K562 (cell line): ENCODE measurements around the gene NLGN3. TPM values are rescaled to one million over a fixed set of nuclear protein-coding genes. Genes with fewer than 3 reads are reported as not detected.

Experiments used
- CBFA2T3 ChIP-seq: fragments of 450-650 bp; IDR thresholded peaks from 2 replicates; pipeline ENCODE4 v1.6.1; 2017
- CBX5 ChIP-seq: IDR thresholded peaks from 2 replicates; pipeline ENCODE4 v1.6.1; 2014; ENCODE audit warnings: low read depth, borderline replicate concordance
- GABPB1 ChIP-seq: sonication (generic); formaldehyde crosslinking; IDR thresholded peaks from 2 replicates; pipeline ENCODE4 v1.8.0; 2022; ENCODE audit warnings: mild to moderate bottlenecking, missing genetic modification reagents
- GTF2E2 ChIP-seq: fragments of 200-800 bp; sonication (Bioruptor generic); IDR thresholded peaks from 2 replicates; pipeline ENCODE4 v1.6.1; 2016; ENCODE audit warnings: missing genetic modification characterization, missing compliant biosample characterization
- KLF16 ChIP-seq: IDR thresholded peaks from 2 replicates; pipeline ENCODE4 v1.6.1; 2016; ENCODE audit warnings: antibody characterized with exemption
- ZNF23 ChIP-seq: fragments of 250-450 bp; sonication (Bioruptor Pico); IDR thresholded peaks from 2 replicates; pipeline ENCODE4 v1.4.0; 2020; ENCODE audit warnings: mild to moderate bottlenecking
- ZNF253 ChIP-seq: fragments of 250-450 bp; sonication (Bioruptor Pico); conservative IDR thresholded peaks from 2 replicates; pipeline ENCODE4 v1.6.1; 2021; ENCODE audit warnings: mild to moderate bottlenecking
- ZNF77 ChIP-seq: fragments of 250-450 bp; sonication (Bioruptor Pico); IDR thresholded peaks from 2 replicates; pipeline ENCODE4 v1.5.0; 2020
- polyA plus RNA-seq, 8 experiments: library from polyadenylated mRNA; depleted of rRNA in 4 of 8; stranded (reverse) in 5 of 8; unstranded in 3 of 8; fragments of >200 nt; fragmentation: Nextera tagmentation in 2 of 8; fragmentation: Illumina TruSeq in 1 of 8; extraction: Ambion mirVana in 2 of 8; extraction: Trizol in 1 of 8; gene quantifications; 2 replicates each; pipeline versions ENCODE4 v1.2.1 to v1.2.3, GENCODE V29; 2011 to 2014; ENCODE audit warnings: inconsistent platforms in 1 of 8, missing spikeins in 1 of 8
- total RNA-seq, 7 experiments: library from RNA; depleted of rRNA in 6 of 7; stranded (reverse); fragments of >200 nt in 6 of 7; fragmentation: Illumina TruSeq in 2 of 7; extraction: Trizol in 2 of 7; gene quantifications; 2 replicates each; pipeline versions ENCODE4 v1.2.1 to v1.2.3, GENCODE V29; 2011 to 2021; ENCODE audit warnings: low replicate concordance in 1 of 7
- TF ChIP-seq, protein P1 (sequence below): fragments of 200-600 bp; sonication (generic); IDR thresholded peaks from one replicate; pipeline ENCODE4 v1.6.1; 2012; ENCODE audit warnings: mild to moderate bottlenecking, low read depth, low read length, inconsistent platforms
- TF ChIP-seq, protein P2 (sequence below): sonication (generic); IDR thresholded peaks from 2 replicates; pipeline ENCODE4 v1.6.1; 2016
- TF ChIP-seq, protein P3 (sequence below), 2 experiments: IDR thresholded peaks; 2 replicates each; pipeline ENCODE4 v1.6.1; 2012; ENCODE audit warnings: improper control_type of control experiment in 2 of 2, low read depth in 2 of 2, low read length in 2 of 2, borderline replicate concordance in 1 of 2
- TF ChIP-seq, protein P4 (sequence below): IDR thresholded peaks from 2 replicates; pipeline ENCODE4 v1.6.1; 2016; ENCODE audit warnings: missing genetic modification characterization, missing compliant biosample characterization

NLGN3 gene
- total and polyA plus RNA-seq, 9 of the 15 experiments (the other 6 are each of a cell fraction or from before 2014, with no cell fraction given) = 0.03 to 0.86 (median 0.25) TPM

DNA sequence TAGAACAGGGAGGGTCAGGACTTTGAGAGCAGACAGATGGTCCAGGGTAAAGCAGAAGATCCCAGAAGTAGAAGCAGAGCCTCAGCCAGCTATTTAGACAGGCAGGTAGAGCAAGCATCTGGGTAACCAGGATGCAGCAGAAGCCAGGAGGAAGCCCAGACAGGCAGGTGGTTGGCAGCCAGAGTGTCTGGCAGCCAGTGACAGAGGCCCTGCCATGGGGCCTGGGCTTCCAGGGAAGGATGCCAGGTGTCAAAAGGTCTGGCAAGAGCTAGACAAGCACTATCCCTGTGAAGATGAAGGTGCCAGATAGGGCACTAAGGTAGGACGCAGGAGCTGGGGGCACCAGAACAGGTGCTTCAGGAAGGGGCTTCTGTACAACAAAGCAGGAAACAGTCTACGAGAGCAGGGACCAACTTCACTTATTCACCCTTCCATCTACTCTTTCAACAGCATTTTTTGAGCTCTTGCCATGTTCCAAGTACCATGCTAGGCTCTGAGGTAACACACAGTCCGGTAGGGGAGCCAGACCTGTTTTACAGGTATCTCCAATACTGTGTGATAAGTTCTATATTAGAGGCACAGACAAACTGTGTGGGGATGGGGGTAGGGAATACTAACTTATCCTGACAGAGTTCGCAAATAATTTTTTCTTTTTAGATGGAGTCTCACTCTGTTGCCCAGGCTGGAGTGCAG is 40.3 kb downstream of the NLGN3 start (continued):
- TF ChIP-seq, protein P1, sequence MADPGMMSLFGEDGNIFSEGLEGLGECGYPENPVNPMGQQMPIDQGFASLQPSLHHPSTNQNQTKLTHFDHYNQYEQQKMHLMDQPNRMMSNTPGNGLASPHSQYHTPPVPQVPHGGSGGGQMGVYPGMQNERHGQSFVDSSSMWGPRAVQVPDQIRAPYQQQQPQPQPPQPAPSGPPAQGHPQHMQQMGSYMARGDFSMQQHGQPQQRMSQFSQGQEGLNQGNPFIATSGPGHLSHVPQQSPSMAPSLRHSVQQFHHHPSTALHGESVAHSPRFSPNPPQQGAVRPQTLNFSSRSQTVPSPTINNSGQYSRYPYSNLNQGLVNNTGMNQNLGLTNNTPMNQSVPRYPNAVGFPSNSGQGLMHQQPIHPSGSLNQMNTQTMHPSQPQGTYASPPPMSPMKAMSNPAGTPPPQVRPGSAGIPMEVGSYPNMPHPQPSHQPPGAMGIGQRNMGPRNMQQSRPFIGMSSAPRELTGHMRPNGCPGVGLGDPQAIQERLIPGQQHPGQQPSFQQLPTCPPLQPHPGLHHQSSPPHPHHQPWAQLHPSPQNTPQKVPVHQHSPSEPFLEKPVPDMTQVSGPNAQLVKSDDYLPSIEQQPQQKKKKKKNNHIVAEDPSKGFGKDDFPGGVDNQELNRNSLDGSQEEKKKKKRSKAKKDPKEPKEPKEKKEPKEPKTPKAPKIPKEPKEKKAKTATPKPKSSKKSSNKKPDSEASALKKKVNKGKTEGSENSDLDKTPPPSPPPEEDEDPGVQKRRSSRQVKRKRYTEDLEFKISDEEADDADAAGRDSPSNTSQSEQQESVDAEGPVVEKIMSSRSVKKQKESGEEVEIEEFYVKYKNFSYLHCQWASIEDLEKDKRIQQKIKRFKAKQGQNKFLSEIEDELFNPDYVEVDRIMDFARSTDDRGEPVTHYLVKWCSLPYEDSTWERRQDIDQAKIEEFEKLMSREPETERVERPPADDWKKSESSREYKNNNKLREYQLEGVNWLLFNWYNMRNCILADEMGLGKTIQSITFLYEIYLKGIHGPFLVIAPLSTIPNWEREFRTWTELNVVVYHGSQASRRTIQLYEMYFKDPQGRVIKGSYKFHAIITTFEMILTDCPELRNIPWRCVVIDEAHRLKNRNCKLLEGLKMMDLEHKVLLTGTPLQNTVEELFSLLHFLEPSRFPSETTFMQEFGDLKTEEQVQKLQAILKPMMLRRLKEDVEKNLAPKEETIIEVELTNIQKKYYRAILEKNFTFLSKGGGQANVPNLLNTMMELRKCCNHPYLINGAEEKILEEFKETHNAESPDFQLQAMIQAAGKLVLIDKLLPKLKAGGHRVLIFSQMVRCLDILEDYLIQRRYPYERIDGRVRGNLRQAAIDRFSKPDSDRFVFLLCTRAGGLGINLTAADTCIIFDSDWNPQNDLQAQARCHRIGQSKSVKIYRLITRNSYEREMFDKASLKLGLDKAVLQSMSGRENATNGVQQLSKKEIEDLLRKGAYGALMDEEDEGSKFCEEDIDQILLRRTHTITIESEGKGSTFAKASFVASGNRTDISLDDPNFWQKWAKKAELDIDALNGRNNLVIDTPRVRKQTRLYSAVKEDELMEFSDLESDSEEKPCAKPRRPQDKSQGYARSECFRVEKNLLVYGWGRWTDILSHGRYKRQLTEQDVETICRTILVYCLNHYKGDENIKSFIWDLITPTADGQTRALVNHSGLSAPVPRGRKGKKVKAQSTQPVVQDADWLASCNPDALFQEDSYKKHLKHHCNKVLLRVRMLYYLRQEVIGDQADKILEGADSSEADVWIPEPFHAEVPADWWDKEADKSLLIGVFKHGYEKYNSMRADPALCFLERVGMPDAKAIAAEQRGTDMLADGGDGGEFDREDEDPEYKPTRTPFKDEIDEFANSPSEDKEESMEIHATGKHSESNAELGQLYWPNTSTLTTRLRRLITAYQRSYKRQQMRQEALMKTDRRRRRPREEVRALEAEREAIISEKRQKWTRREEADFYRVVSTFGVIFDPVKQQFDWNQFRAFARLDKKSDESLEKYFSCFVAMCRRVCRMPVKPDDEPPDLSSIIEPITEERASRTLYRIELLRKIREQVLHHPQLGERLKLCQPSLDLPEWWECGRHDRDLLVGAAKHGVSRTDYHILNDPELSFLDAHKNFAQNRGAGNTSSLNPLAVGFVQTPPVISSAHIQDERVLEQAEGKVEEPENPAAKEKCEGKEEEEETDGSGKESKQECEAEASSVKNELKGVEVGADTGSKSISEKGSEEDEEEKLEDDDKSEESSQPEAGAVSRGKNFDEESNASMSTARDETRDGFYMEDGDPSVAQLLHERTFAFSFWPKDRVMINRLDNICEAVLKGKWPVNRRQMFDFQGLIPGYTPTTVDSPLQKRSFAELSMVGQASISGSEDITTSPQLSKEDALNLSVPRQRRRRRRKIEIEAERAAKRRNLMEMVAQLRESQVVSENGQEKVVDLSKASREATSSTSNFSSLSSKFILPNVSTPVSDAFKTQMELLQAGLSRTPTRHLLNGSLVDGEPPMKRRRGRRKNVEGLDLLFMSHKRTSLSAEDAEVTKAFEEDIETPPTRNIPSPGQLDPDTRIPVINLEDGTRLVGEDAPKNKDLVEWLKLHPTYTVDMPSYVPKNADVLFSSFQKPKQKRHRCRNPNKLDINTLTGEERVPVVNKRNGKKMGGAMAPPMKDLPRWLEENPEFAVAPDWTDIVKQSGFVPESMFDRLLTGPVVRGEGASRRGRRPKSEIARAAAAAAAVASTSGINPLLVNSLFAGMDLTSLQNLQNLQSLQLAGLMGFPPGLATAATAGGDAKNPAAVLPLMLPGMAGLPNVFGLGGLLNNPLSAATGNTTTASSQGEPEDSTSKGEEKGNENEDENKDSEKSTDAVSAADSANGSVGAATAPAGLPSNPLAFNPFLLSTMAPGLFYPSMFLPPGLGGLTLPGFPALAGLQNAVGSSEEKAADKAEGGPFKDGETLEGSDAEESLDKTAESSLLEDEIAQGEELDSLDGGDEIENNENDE = no peak
- TF ChIP-seq, protein P2, sequence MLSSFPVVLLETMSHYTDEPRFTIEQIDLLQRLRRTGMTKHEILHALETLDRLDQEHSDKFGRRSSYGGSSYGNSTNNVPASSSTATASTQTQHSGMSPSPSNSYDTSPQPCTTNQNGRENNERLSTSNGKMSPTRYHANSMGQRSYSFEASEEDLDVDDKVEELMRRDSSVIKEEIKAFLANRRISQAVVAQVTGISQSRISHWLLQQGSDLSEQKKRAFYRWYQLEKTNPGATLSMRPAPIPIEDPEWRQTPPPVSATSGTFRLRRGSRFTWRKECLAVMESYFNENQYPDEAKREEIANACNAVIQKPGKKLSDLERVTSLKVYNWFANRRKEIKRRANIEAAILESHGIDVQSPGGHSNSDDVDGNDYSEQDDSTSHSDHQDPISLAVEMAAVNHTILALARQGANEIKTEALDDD = no peak
- TF ChIP-seq CBX5 = no peak
- TF ChIP-seq, protein P3, sequence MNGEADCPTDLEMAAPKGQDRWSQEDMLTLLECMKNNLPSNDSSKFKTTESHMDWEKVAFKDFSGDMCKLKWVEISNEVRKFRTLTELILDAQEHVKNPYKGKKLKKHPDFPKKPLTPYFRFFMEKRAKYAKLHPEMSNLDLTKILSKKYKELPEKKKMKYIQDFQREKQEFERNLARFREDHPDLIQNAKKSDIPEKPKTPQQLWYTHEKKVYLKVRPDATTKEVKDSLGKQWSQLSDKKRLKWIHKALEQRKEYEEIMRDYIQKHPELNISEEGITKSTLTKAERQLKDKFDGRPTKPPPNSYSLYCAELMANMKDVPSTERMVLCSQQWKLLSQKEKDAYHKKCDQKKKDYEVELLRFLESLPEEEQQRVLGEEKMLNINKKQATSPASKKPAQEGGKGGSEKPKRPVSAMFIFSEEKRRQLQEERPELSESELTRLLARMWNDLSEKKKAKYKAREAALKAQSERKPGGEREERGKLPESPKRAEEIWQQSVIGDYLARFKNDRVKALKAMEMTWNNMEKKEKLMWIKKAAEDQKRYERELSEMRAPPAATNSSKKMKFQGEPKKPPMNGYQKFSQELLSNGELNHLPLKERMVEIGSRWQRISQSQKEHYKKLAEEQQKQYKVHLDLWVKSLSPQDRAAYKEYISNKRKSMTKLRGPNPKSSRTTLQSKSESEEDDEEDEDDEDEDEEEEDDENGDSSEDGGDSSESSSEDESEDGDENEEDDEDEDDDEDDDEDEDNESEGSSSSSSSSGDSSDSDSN (IDR thresholded peaks at IDR 0.05; ENCODE audit: borderline replicate concordance in 1 of 2, low read depth in 2 of 2, low read length in 2 of 2) = no peak
- TF ChIP-seq ZNF253 (CRISPR knock-in tag) = no peak
- no peak for TF ChIP-seq ZNF77 (CRISPR knock-in tag)
- TF ChIP-seq GTF2E2 (tag) = no peak
- TF ChIP-seq ZNF23 = no peak
- TF ChIP-seq, protein P4, sequence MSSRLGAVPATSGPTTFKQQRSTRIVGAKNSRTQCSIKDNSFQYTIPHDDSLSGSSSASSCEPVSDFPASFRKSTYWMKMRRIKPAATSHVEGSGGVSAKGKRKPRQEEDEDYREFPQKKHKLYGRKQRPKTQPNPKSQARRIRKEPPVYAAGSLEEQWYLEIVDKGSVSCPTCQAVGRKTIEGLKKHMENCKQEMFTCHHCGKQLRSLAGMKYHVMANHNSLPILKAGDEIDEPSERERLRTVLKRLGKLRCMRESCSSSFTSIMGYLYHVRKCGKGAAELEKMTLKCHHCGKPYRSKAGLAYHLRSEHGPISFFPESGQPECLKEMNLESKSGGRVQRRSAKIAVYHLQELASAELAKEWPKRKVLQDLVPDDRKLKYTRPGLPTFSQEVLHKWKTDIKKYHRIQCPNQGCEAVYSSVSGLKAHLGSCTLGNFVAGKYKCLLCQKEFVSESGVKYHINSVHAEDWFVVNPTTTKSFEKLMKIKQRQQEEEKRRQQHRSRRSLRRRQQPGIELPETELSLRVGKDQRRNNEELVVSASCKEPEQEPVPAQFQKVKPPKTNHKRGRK (tag) = no peak
- TF ChIP-seq KLF16 = no peak
- no peak for TF ChIP-seq CBFA2T3
- TF ChIP-seq GABPB1 (CRISPR knock-in tag) = no peak
